BJ (cell line): ENCODE data around the gene SCN2B. TPM values are rescaled to one million over a fixed set of nuclear protein-coding genes. Genes with fewer than 3 reads are reported as not detected.

Experiments
- CTCF ChIA-PET: fragments of 350-600 bp; formaldehyde crosslinking; extraction: SDS; loops from one replicate; lab custom pipeline; 2021; ENCODE audit warnings: antibody characterized with exemption, inconsistent platforms; lab: Yijun Ruan, JAX
- POLR2A ChIA-PET: fragments of 300-600 bp; sonication (Branson Sonifier 250); formaldehyde crosslinking; extraction: SDS; loops from one replicate; lab custom pipeline; 2021; ENCODE audit warnings: antibody characterized with exemption; lab: Charles Lee
- DNase-seq: peaks from one replicate; pipeline ENCODE4 v3.0.0-alpha.2; 2011; ENCODE audit warnings: low read depth
- H3K27me3 ChIP-seq: 2 replicates; pipeline ENCODE4 v1.6.0; 2011; ENCODE audit warnings: low read length; ENCODE audit not compliant: control insufficient read depth, insufficient read depth
- H3K36me3 ChIP-seq: 2 replicates; pipeline ENCODE4 v1.5.1; 2011; ENCODE audit warnings: low read length; ENCODE audit not compliant: control insufficient read depth, insufficient read depth
- H3K4me3 ChIP-seq: 2 replicates; pipeline ENCODE4 v1.5.1; 2011; ENCODE audit warnings: low read depth, mild to moderate bottlenecking, control low read depth, low read length
- polyA plus RNA-seq: library from polyadenylated mRNA; depleted of rRNA; stranded (reverse); fragments of >200 nt; gene quantifications from 2 replicates; pipeline ENCODE4 v1.2.3, GENCODE V29; 2011
- TF ChIP-seq, protein P1 (sequence below): IDR thresholded peaks from 2 replicates; pipeline ENCODE4 v1.5.1; 2011; ENCODE audit warnings: low read depth, mild to moderate bottlenecking, control low read depth, inconsistent platforms, low read length, moderate library complexity; ENCODE audit not compliant: insufficient read depth

The SCN2B gene
- polyA plus RNA-seq, 1 experiment: not detected

DNA sequence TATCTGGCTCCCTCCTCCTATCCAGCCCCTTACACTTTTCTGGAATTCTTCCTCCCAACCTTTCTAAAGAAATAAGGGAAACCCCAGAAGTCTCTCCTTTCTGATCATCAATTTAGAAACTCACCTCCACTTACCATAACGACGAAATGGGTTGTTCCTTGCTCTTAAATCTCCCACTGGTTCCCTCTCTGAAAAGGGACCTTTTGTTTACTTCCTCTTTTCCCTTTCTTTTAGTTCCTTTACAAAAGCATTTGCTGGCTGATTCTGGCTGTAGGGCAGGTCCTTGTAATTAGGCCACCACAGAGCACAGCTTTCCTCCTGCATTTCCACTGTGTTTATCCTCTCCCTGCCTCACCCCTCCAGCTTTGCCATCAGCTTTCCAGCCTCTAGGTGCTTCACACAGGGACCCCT, 36.3 kb upstream of the SCN2B start:
- TF ChIP-seq, protein P1, sequence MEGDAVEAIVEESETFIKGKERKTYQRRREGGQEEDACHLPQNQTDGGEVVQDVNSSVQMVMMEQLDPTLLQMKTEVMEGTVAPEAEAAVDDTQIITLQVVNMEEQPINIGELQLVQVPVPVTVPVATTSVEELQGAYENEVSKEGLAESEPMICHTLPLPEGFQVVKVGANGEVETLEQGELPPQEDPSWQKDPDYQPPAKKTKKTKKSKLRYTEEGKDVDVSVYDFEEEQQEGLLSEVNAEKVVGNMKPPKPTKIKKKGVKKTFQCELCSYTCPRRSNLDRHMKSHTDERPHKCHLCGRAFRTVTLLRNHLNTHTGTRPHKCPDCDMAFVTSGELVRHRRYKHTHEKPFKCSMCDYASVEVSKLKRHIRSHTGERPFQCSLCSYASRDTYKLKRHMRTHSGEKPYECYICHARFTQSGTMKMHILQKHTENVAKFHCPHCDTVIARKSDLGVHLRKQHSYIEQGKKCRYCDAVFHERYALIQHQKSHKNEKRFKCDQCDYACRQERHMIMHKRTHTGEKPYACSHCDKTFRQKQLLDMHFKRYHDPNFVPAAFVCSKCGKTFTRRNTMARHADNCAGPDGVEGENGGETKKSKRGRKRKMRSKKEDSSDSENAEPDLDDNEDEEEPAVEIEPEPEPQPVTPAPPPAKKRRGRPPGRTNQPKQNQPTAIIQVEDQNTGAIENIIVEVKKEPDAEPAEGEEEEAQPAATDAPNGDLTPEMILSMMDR: no peak
- H3K27me3 ChIP-seq: peaks cover 12% of the 10 kb centered on the region
- POLR2A ChIA-PET: no interaction called here

GRCh38 chr11:118212131-118212725, 35.8 kb upstream of the SCN2B start:
- peaks cover 12% of the 10 kb centered on the region for H3K27me3 ChIP-seq
- TF ChIP-seq, protein P1: no peak
- no peak for DNase-seq
- CTCF ChIA-PET: interaction anchor here (1.3 to 1.5 kb wide), 2 partner anchors 14 to 40 kb away, joined by 4 to 7 read pairs; no protein-coding TSS in a partner anchor
- POLR2A ChIA-PET: no interaction called here
- no peaks in the 10 kb centered on the region for H3K36me3 ChIP-seq
- H3K4me3 ChIP-seq: no peak overlapping the region

More for the DNA sequence above, 36.3 kb upstream of the SCN2B start:
- Histone ChIP-seq H3K36me3 (no peaks in the 10 kb centered on the region), H3K4me3 (no peak overlapping the region)
- CTCF ChIA-PET: interaction anchor here (1.3 to 1.5 kb wide), 2 partner anchors 14 to 41 kb away, joined by 4 to 7 read pairs; no protein-coding TSS in a partner anchor
- DNase-seq: no peak

GRCh38 chr11:118211006-118211405, 34.6 kb upstream of the SCN2B start:
- Histone ChIP-seq H3K27me3 (peaks cover 10% of the 10 kb centered on the region), H3K4me3 (no peak overlapping the region), H3K36me3 (no peaks in the 10 kb centered on the region)
- CTCF ChIA-PET: interaction anchor here (0.7 kb wide), 1 partner anchor 394 kb away, joined by 3 read pairs; no protein-coding TSS in a partner anchor
- TF ChIP-seq, protein P1: no peak
- POLR2A ChIA-PET: no interaction called here
- no peak for DNase-seq

- Histone ChIP-seq H3K36me3 (no peaks in the 10 kb centered on the region), H3K27me3 (peaks cover 10% of the 10 kb centered on the region), H3K4me3 (no peak overlapping the region)
- ChIA-PET POLR2A (no interaction called here), CTCF (no interaction called here)
- DNase-seq: no peak
- TF ChIP-seq, protein P1: no peak
Measured at GRCh38 chr11:118210323-118210722, 33.9 kb upstream of the SCN2B start.

- ChIA-PET POLR2A (no interaction called here), CTCF (interaction anchor here (0.6 kb wide), 1 partner anchor 38 kb away, joined by 4 read pairs; no protein-coding TSS in a partner anchor)
- peaks cover 6% of the 10 kb centered on the region for H3K27me3 ChIP-seq
- no peak overlapping the region for H3K4me3 ChIP-seq
- TF ChIP-seq, protein P1: no peak
- DNase-seq: no peak
- H3K36me3 ChIP-seq: no peaks in the 10 kb centered on the region
Measured at GRCh38 chr11:118209033-118209432, 32.6 kb upstream of the SCN2B start.
